SH-SY5Y (cell line): ENCODE measurements around the gene SIL1.

Source experiments
- GATA2 ChIP-seq: IDR thresholded peaks from 2 replicates; pipeline ENCODE4 v1.6.1; 2011; ENCODE audit warnings: mild to moderate bottlenecking, low read depth, low read length
- GATA3 ChIP-seq: IDR thresholded peaks from 2 replicates; pipeline ENCODE4 v1.6.1; 2011; ENCODE audit warnings: low read depth, mild to moderate bottlenecking, low read length, moderate library complexity

Gene SIL1

DNA sequence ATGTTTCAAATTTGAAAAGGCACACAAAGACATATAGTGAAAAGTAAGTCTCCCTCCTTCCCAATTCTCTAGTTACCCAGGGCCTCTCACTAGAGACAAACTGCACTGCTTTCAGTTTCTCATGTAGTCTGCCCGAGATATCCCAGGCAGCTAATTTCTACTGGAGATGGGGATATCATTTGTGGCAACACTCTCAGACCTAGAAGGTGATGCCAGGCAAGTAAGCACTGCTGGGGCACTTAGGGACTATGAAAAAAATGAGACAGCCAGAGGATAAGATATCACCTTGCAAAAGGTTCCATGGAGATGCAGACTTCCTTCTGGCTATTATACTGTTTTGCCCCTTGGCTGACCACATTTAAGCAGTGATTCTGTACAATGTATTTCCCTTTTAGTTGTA is 12.6 kb downstream of the SIL1 start:
- TF ChIP-seq GATA2 (no peak), GATA3 (no peak)

GRCh38 chr5:139183502-139183901 is 14.7 kb downstream of the SIL1 start:
- no peak for TF ChIP-seq GATA2

DNA sequence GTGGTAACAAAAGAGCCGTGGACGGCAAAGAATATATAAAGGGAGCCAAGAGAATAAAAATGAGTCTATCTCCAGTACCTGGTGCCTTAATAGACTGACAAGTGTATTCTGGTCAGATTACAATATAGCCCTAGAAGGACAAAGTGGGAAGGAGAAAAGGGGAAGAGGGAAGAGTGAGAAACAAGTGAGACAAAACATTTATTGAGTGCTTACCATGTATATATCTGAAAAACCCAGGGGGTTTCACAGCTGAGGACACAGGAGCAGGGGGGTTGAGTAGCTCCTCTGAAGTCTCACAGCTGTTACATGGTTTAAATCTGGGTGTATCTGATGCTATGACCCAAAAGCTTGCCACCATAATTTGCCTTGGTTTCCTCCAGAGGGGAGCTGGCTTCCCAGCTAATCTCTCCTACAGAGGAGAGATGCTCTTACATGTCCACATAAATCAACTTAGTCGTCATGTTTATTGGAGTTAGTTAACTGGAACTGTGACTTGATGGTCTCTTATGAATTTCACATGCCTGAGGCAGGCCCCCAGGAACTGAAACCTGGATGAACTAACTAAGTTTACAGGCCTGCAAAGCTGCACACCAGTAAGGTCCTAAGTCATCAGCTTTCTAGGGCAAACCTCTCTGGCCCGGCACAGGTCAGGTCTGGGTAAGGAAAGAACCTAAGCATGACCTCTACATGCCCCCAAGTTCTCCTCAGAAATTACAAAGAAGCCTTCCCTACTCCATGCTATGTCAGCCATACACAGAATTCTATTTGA is 15.5 kb downstream of the SIL1 start:
- no peak for TF ChIP-seq GATA3
- TF ChIP-seq GATA2: no peak

DNA sequence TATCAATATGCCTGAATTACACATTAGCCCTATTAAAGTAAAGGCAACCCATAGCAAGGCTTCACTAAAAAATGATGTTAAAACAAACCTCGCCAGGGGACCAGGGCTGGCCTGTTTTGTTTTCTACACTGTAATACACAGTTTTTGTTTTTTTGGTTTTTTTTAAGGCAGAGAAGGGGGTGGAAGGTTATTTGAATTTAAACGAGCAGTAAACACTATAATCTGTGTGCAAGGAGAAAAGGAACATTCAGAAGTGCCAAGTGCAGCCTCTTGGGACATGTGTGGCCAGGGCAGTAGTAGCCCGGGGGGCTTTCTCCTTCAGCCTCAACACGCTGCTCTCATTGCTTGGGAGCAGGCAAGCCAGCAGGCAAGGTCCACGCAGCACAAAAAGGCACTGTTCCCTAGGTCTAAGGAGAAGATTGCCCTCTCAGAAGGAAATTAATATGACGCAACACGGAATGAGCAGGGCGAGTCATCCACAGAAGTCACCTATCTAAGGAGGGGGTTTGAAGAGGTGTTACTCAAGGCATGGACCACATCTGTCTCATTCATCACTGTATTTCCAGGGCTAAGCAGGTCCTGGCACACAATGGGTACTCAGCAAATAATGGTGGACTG is 16.2 kb downstream of the SIL1 start:
- TF ChIP-seq GATA2: no peak
- TF ChIP-seq GATA3: no peak

DNA sequence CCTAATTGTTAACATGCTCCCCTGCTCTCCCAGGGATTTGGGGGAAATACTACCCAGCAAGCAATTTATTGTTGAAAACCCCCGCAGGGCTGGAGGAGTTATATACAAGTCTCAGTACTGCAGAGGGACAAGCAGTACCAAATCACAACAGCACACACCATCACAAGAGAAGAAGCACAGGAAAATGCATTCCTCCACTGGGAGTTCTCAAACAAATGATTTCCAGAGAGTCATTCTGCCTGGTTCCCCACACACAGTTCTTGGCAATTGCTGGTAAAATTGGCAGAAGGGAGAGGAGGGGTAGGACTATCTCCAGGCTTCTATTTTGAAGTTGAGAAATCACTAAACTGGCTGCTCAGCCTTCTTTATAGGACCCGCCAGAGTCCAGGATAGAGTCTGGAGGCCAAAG is 16.8 kb downstream of the SIL1 start:
- TF ChIP-seq GATA3: no peak
- TF ChIP-seq GATA2: no peak

GRCh38 chr5:139180850-139181249 is 17.3 kb downstream of the SIL1 start:
- TF ChIP-seq GATA3: peak; percentile 74
- peak; percentile 68 for TF ChIP-seq GATA2

GRCh38 chr5:139178935-139179334 is 19.2 kb downstream of the SIL1 start:
- TF ChIP-seq GATA2: no peak
- TF ChIP-seq GATA3: no peak

GRCh38 chr5:139178589-139178917 is 19.6 kb downstream of the SIL1 start:
- TF ChIP-seq GATA2: no peak
- TF ChIP-seq GATA3: no peak

DNA sequence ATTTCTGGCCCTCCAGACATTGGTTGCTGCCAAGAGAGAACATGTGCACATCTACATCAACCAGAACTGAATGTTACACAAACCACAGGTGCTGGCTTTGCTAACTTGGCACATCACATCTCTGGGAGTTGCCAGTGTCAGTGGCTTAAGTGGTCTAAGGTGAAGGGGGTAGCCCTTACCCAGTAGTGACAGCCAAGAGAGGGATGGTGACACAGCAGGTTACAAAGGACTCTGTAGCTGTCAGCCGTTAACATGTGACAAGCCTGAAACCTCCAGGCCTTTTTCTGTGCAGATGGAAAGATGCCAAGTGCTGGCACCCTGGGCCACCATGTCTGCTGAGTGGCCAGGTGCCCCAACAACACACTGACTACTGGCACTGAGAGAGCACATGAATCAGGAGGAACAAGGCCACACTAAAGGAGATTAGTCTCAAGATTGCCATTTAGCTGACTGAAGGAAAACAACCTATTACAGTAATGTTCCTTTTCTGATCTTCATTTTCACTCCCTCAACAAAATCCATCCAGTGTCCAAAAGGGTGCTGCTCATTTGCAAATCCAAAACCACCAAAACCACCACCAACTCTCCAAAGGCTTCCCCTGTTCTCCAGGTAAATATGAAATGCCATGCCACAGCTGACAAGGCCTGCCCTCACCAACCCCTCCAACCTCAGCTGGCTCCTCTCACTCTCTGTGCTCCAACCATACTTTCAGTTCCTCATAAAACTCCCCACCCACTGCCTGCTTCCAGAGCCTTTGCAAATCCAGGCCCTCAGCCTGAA is 20.2 kb downstream of the SIL1 start:
- TF ChIP-seq GATA2 (no peak), GATA3 (no peak)

GRCh38 chr5:139171779-139172404 is 26.3 kb downstream of the SIL1 start:
- no peak for TF ChIP-seq GATA3
- TF ChIP-seq GATA2: no peak

GRCh38 chr5:139167952-139168720 is 30.0 kb downstream of the SIL1 start:
- TF ChIP-seq GATA2: peak; percentile 88
- TF ChIP-seq GATA3: no peak

DNA sequence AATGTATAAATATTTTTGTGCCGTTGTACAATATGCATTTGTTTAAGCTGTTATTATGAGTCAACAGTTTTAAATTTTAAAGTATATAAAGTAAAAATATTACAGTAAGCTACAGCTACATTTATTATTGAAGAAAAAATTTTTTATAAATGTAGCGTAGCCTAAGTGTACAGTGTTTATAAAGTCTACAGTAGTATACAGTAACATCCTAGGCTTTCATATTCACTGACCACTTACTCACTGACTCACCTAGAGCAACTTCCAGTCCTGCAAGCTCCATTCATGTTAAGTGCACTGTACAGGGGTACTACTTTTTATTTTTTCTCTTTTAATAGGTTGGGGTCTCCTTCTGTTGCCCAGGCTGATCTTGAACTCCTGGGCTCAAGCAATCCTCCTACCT is 30.6 kb downstream of the SIL1 start:
- no peak for TF ChIP-seq GATA3
- TF ChIP-seq GATA2: no peak

DNA sequence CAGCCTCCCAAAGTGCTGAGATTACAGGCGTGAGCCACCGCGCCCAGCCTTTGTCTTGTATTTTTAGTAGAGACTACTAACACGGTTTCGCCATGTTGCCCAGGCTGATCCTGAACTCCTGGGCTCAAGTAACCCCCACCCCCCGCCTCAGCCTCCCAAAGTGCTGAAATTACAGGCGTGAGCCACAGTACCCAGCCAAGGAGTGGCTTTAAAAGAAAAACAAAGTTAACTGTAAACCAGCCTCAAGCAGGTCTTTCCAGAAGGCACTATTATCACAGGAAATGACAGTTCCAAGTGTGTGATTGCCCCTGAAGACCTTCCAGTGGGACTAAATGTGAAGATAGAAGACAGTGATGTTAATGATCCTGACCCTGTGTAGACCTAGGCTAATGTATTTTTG is 31.1 kb downstream of the SIL1 start:
- TF ChIP-seq GATA3: no peak
- no peak for TF ChIP-seq GATA2

GRCh38 chr5:139164020-139164419 is 34.1 kb downstream of the SIL1 start:
- TF ChIP-seq GATA3: no peak
- no peak for TF ChIP-seq GATA2

GRCh38 chr5:139162448-139162847 is 35.7 kb downstream of the SIL1 start:
- TF ChIP-seq GATA2 (no peak), GATA3 (no peak)

DNA sequence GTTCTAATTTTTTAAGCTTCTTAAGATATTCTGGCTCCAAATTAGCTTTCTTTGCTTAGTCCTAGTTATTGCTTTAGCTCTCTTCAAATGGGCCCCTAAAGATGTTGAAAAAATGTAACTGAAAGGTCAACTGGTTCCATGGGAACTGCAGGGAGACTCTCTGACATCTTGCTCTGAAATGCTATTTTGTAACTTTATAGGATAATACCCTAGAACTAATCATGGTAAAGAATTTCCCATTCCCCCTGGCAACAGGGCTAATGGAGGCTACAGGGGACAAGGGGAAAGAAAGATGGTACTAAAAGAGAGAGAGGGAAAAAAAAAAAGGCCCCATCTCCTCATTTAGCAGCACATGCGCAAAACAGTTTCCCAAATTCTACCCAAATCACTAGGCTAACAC is 39.4 kb downstream of the SIL1 start:
- TF ChIP-seq GATA2 (no peak), GATA3 (no peak)
